ENCODE data around the gene SLC30A5.

SLC30A5 gene

GRCh38 chr5:69170969-69171368 lies 77.2 kb downstream of the SLC30A5 start:
- no peak for TF ChIP-seq CTCF (IDR thresholded peaks at IDR 0.05; ENCODE audit: low read depth, low read length)
- no peak for TF ChIP-seq EZH2phosphoT487 (IDR thresholded peaks at IDR 0.05; ENCODE audit: low read depth)
- Histone ChIP-seq H3K27me3 (ENCODE audit: low read depth, low read length) (no peaks in the 10 kb centered on the region), H4K20me1 (ENCODE audit: insufficient read depth, low read length) (no peaks in the 10 kb centered on the region), H2AFZ (ENCODE audit: low read depth, low read length) (no peak overlapping the region), H3K79me2 (ENCODE audit: low read length) (peaks cover 36% of the 10 kb centered on the region), H3K9me3 (ENCODE audit: insufficient read depth, low read length) (no peaks in the 10 kb centered on the region), H3K36me3 (replicated peaks; ENCODE audit: low read depth, low read length) (peaks cover 49% of the 10 kb centered on the region), H3K27ac (ENCODE audit: low read length) (no peak overlapping the region), H3K4me1 (ENCODE audit: low read length) (peaks cover 13% of the 10 kb centered on the region), H3K4me2 (ENCODE audit: low read length) (no peak overlapping the region), H3K4me3 (ENCODE audit: low read length) (no peak overlapping the region), H3K9ac (ENCODE audit: low read length) (no peak overlapping the region)

Measured in OCI-LY3 (cell line).